HCT116 (cell line): ENCODE measurements around the gene ITGBL1. TPM values are rescaled to one million over a fixed set of nuclear protein-coding genes. Genes with fewer than 3 reads are reported as not detected.

ENCODE experiments used
- ATAC-seq: fragments of 200-7000 bp; cut with Tn5 transposase; 2 replicates; pipeline ENCODE4 v1.9.1; 2020; ENCODE audit warnings: mild to moderate bottlenecking, moderate library complexity
- BruUV-seq: library from RNA; stranded (reverse); fragments of 400-500 nt; replicated peaks from 2 replicates; lab custom pipeline; 2021; lab: Mats Ljungman, UMichigan
- CTCF ChIA-PET: fragments of 300-600 bp; sonication (Branson Sonifier 250); formaldehyde crosslinking; loops from one replicate; lab custom pipeline; 2021; ENCODE audit warnings: antibody characterized with exemption; lab: Charles Lee
- POLR2A ChIA-PET: fragments of 300-600, 350-600 bp; sonication (Branson Sonifier 250); formaldehyde crosslinking; loops from one replicate; lab custom pipeline; 2021; ENCODE audit warnings: antibody characterized with exemption; lab: Charles Lee
- RAD21 ChIA-PET, 2 experiments: fragments of 300-600 bp; sonication (Branson Sonifier 250); formaldehyde crosslinking; loops; one replicate each; lab custom pipeline; 2023; ENCODE audit warnings: low total read pairs in 2 of 2; ENCODE audit not compliant: uncharacterized antibody in 2 of 2, unreplicated experiment in 2 of 2, low non-redundant PET in 1 of 2; lab: Charles Lee
- DNase-seq: peaks from one replicate; pipeline ENCODE4 v3.0.0-alpha.2; 2010; ENCODE audit warnings: low read depth, low spot score
- H2AFZ ChIP-seq: fragments of 200-600 bp; shearing (Covaris generic), sonication (generic); 2 replicates; pipeline ENCODE4 v1.6.1; 2017; ENCODE audit warnings: low read depth, mixed run types, mixed read lengths, antibody characterized with exemption, low read length; ENCODE audit not compliant: poor library complexity, severe bottlenecking
- H3K27ac ChIP-seq: 2 replicates; pipeline ENCODE4 v1.5.1; 2012; ENCODE audit warnings: low read depth, low read length
- H3K27me3 ChIP-seq: fragments of 200-600 bp; sonication (generic); 2 replicates; pipeline ENCODE4 v1.6.1; 2016; ENCODE audit warnings: mixed run types, low read length, mixed read lengths; ENCODE audit not compliant: insufficient read depth
- H3K36me3 ChIP-seq, 2 experiments: fragments of 200-500 bp in 1 of 2; fragments of 200-600 bp in 1 of 2; sonication (Bioruptor generic) in 1 of 2; sonication (generic) in 1 of 2; 2 replicates each; pipeline versions ENCODE4 v1.5.1 to v1.6.1; 2014 to 2016; ENCODE audit warnings: low read length in 2 of 2, inconsistent platforms in 1 of 2, mixed read lengths in 1 of 2, mixed run types in 1 of 2; ENCODE audit not compliant: insufficient read depth in 2 of 2, control insufficient read depth in 1 of 2
- H3K4me1 ChIP-seq, 2 experiments: fragments of 200-600 bp in 1 of 2; sonication (generic) in 1 of 2; 2 replicates each; pipeline versions ENCODE4 v1.5.1 to v1.6.1; 2012 to 2017; ENCODE audit warnings: low read length in 2 of 2, inconsistent platforms in 1 of 2, mild to moderate bottlenecking in 1 of 2, mixed read lengths in 1 of 2, mixed run types in 1 of 2, moderate library complexity in 1 of 2; ENCODE audit not compliant: insufficient read depth in 2 of 2, control insufficient read depth in 1 of 2
- H3K4me2 ChIP-seq: fragments of 200-600 bp; sonication (generic); 2 replicates; pipeline ENCODE4 v1.6.1; 2017; ENCODE audit warnings: mixed run types, low read length, mixed read lengths
- H3K4me3 ChIP-seq, 2 experiments: fragments of 200-600 bp in 1 of 2; sonication (generic) in 1 of 2; replicated peaks in 1 of 2; 2 replicates each; pipeline ENCODE4 v1.5.1; 2011 to 2016; ENCODE audit warnings: low read length in 2 of 2, control low read depth in 1 of 2, low read depth in 1 of 2, mild to moderate bottlenecking in 1 of 2, mixed read lengths in 1 of 2, mixed run types in 1 of 2
- H3K79me2 ChIP-seq: fragments of 200-600 bp; sonication (generic); 2 replicates; pipeline ENCODE4 v1.6.1; 2017; ENCODE audit warnings: mild to moderate bottlenecking, mixed run types, low read length, moderate library complexity, mixed read lengths; ENCODE audit not compliant: insufficient read depth
- H3K9ac ChIP-seq: fragments of 200-600 bp; sonication (generic); 2 replicates; pipeline ENCODE4 v1.6.1; 2016; ENCODE audit warnings: low read length, mixed read lengths
- H3K9me2 ChIP-seq: fragments of 200-600 bp; sonication (generic), shearing (Covaris generic); 2 replicates; pipeline ENCODE4 v1.6.1; 2017; ENCODE audit warnings: mixed run types, mild to moderate bottlenecking, moderate library complexity; ENCODE audit not compliant: insufficient read depth
- H3K9me3 ChIP-seq, 2 experiments: fragments of 200-500 bp in 1 of 2; fragments of 200-600 bp in 1 of 2; sonication (Bioruptor generic) in 1 of 2; sonication (generic) in 1 of 2; 2 replicates each; pipeline ENCODE4 v1.6.1; 2014 to 2017; ENCODE audit warnings: low read length in 2 of 2, mixed read lengths in 2 of 2, inconsistent platforms in 1 of 2, low read depth in 1 of 2, mild to moderate bottlenecking in 1 of 2, mixed run types in 1 of 2, moderate library complexity in 1 of 2; ENCODE audit not compliant: control insufficient read depth in 1 of 2, insufficient read depth in 1 of 2
- H4K20me1 ChIP-seq: fragments of 200-600 bp; sonication (generic), shearing (Covaris generic); 2 replicates; pipeline ENCODE4 v1.6.1; 2017; ENCODE audit warnings: mixed run types, mild to moderate bottlenecking, moderate library complexity; ENCODE audit not compliant: insufficient read depth
- ATF3 ChIP-seq: IDR thresholded peaks from 2 replicates; pipeline ENCODE4 v1.6.1; 2012
- CBX3 ChIP-seq: IDR thresholded peaks from 2 replicates; pipeline ENCODE4 v1.6.1; 2012; ENCODE audit warnings: low read depth
- CTCF ChIP-seq, 3 experiments: fragments of 200-600 bp in 1 of 3; sonication (generic) in 1 of 3; IDR thresholded peaks in 2 of 3; conservative IDR thresholded peaks in 1 of 3; 2 replicates each; pipeline ENCODE4 v1.5.1; 2012 to 2017; ENCODE audit warnings: low read depth in 2 of 3, low read length in 2 of 3, antibody characterized with exemption in 1 of 3, borderline replicate concordance in 1 of 3, control low read depth in 1 of 3, mild to moderate bottlenecking in 1 of 3, mixed read lengths in 1 of 3, mixed run types in 1 of 3, moderate library complexity in 1 of 3; ENCODE audit not compliant: insufficient read depth in 1 of 3
- EGR1 ChIP-seq: IDR thresholded peaks from 2 replicates; pipeline ENCODE4 v1.6.1; 2012; ENCODE audit warnings: low read depth
- MAX ChIP-seq: IDR thresholded peaks from 2 replicates; pipeline ENCODE4 v1.6.1; 2012
- POLR2A ChIP-seq: IDR thresholded peaks from 2 replicates; pipeline ENCODE4 v1.7.0; 2011; ENCODE audit warnings: borderline replicate concordance; ENCODE audit not compliant: insufficient read depth, insufficient read length; ENCODE audit errors: extremely low read depth
- SIN3A ChIP-seq: IDR thresholded peaks from 2 replicates; pipeline ENCODE4 v1.6.1; 2012; ENCODE audit warnings: low read depth
- YY1 ChIP-seq: IDR thresholded peaks from 2 replicates; pipeline ENCODE4 v1.6.1; 2011; ENCODE audit warnings: low read length, low read depth, moderate library complexity, mild to moderate bottlenecking; ENCODE audit not compliant: insufficient replicate concordance; ENCODE audit errors: extremely low read depth
- ZNF274 ChIP-seq: fragments of 200-500 bp; sonication (Bioruptor generic); IDR thresholded peaks from 2 replicates; pipeline ENCODE4 v1.6.1; 2014; ENCODE audit warnings: mild to moderate bottlenecking, low read depth, low read length, inconsistent platforms
- intact Hi-C: fragments of 100-400 bp; cut with micrococcal nuclease; formaldehyde crosslinking; loops from 2 replicates; pipeline ENCODE4 v1.10.0; 2022
- total RNA-seq: library from RNA; stranded (reverse); gene quantifications from one replicate; pipeline ENCODE4 v1.2.1, GENCODE V29; 2021; ENCODE audit not compliant: unreplicated experiment

Gene ITGBL1
- total RNA-seq, 1 experiment from 2014 or later: 0.66 TPM

GRCh38 chr13:101556676-101557123 is 104.2 kb downstream of the ITGBL1 start:
- Histone ChIP-seq H3K4me3 (no peak overlapping the region), H3K79me2 (no peaks in the 10 kb centered on the region), H3K4me1 (no peaks in the 10 kb centered on the region), H3K4me2 (no peak overlapping the region), H3K9me3 (peaks cover 0 to 11% of the 10 kb centered on the region in 2 experiments; a peak in 1 of 4 replicates), H3K27ac (no peak overlapping the region), H3K27me3 (no peaks in the 10 kb centered on the region), H3K36me3 (no peaks in the 10 kb centered on the region), H2AFZ (no peak overlapping the region), H3K9ac (no peak overlapping the region), H4K20me1 (no peaks in the 10 kb centered on the region), H3K9me2 (no peaks in the 10 kb centered on the region)
- ChIA-PET RAD21 (no interaction called here), POLR2A (no interaction called here), CTCF (no interaction called here)
- no TSS peak for BruUV-seq
- ATAC-seq: no peak
- no peak for TF ChIP-seq CBX3
- TF ChIP-seq POLR2A: no peak
- no peak for TF ChIP-seq MAX
- TF ChIP-seq YY1: no peak
- no peak for TF ChIP-seq CTCF (IDR thresholded peaks at IDR 0.05 in 2 of 3, conservative IDR thresholded peaks at IDR 0.05 in 1 of 3; ENCODE audit: borderline replicate concordance in 1 of 3, insufficient read depth in 1 of 3, low read depth in 2 of 3, low read length in 2 of 3)
- no peak for TF ChIP-seq SIN3A
- no peak for TF ChIP-seq ATF3
- TF ChIP-seq EGR1: no peak
- no peak for TF ChIP-seq ZNF274
- DNase-seq: no peak
- intact Hi-C loops: no loop called here
